NCI-H187 treated with DMSO at 0.1 percent for 48 hours (cell line): ENCODE measurements around the gene CHIC2.
A peak's percentile ranks its signal among the peaks of the same experiment; 100 is the strongest.
"Not testable (repeated sequence)": the region's sequence is repeated elsewhere in the genome, so short reads cannot be mapped to it uniquely, and the experiment has no call there.

Experiments used
- DNase-seq: peaks from one replicate; lab custom pipeline; 2025; lab: John Stamatoyannopoulos, UW

The CHIC2 gene

GRCh38 chr4:54061067-54061466, 3.3 kb downstream of the CHIC2 start:
- no peak for DNase-seq

GRCh38 chr4:54060116-54060515, 4.3 kb downstream of the CHIC2 start:
- no peak for DNase-seq

GRCh38 chr4:54058171-54058570, 6.2 kb downstream of the CHIC2 start:
- no peak for DNase-seq

- DNase-seq = no peak
Measured at GRCh38 chr4:54056360-54056759, 8.0 kb downstream of the CHIC2 start.

- DNase-seq = no peak
Measured at GRCh38 chr4:54055494-54055893, 8.9 kb downstream of the CHIC2 start.

- no peak for DNase-seq
Measured at GRCh38 chr4:54054501-54054900, 9.9 kb downstream of the CHIC2 start.

GRCh38 chr4:54053322-54053721, 11.1 kb downstream of the CHIC2 start:
- DNase-seq = not testable (repeated sequence)

- no peak for DNase-seq
Measured at GRCh38 chr4:54050214-54050904, 14.0 kb downstream of the CHIC2 start.

GRCh38 chr4:54043630-54044029, 20.8 kb downstream of the CHIC2 start:
- not testable (repeated sequence) for DNase-seq

GRCh38 chr4:54041933-54042332, 22.5 kb downstream of the CHIC2 start:
- DNase-seq = no peak

GRCh38 chr4:54041100-54041499, 23.3 kb downstream of the CHIC2 start:
- no peak for DNase-seq

GRCh38 chr4:54038056-54038455, 26.3 kb downstream of the CHIC2 start:
- no peak for DNase-seq

GRCh38 chr4:54036184-54036583, 28.2 kb downstream of the CHIC2 start:
- no peak for DNase-seq

- no peak for DNase-seq
Measured at GRCh38 chr4:54032558-54033135, 31.8 kb downstream of the CHIC2 start.

GRCh38 chr4:54027311-54027710, 37.1 kb downstream of the CHIC2 start:
- no peak for DNase-seq

- no peak for DNase-seq
Measured at GRCh38 chr4:54025582-54025981, 38.8 kb downstream of the CHIC2 start.

- DNase-seq = not testable (repeated sequence)
Measured at GRCh38 chr4:54023019-54023418, 41.4 kb downstream of the CHIC2 start.

- no peak for DNase-seq
Measured at GRCh38 chr4:54017974-54018373, 46.4 kb downstream of the CHIC2 start.

- no peak for DNase-seq
Measured at GRCh38 chr4:54017308-54017707, 47.1 kb downstream of the CHIC2 start.

- peak; percentile 6 for DNase-seq
Measured at GRCh38 chr4:54016504-54016903, 47.9 kb downstream of the CHIC2 start.

GRCh38 chr4:54015423-54016030, 48.9 kb downstream of the CHIC2 start:
- DNase-seq = no peak

- no peak for DNase-seq
Measured at GRCh38 chr4:54014666-54015160, 49.7 kb downstream of the CHIC2 start.

GRCh38 chr4:54011201-54011600, 53.2 kb downstream of the CHIC2 start:
- DNase-seq = no peak
